ENCODE measurements around the gene OR2C3.

DNA sequence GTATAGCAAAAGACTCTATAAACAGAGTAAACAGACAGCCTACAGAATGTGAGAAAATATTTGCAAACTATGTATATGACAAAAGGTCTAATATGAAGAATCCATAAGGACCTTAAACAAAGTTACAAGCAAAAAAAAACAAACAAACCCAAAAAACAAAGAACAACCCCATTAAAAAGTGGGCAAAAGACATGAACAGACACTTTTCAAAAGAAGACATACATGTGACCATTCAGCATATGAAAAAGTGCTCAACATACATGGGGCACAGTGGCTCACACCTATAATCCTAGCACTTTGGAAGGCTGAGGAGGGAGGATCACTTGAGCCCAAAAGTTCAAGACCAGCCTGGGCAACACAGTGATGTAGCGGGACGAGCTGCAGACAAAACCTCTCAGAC is 60.4 kb downstream of the OR2C3 start:
- TF ChIP-seq EZH2 (IDR thresholded peaks at IDR 0.05; ENCODE audit: borderline replicate concordance) (no peak), EZH2phosphoT487 (IDR thresholded peaks at IDR 0.05; ENCODE audit: low read depth, severe bottlenecking, unreplicated experiment) (no peak)
- TF ChIP-seq, protein P1, sequence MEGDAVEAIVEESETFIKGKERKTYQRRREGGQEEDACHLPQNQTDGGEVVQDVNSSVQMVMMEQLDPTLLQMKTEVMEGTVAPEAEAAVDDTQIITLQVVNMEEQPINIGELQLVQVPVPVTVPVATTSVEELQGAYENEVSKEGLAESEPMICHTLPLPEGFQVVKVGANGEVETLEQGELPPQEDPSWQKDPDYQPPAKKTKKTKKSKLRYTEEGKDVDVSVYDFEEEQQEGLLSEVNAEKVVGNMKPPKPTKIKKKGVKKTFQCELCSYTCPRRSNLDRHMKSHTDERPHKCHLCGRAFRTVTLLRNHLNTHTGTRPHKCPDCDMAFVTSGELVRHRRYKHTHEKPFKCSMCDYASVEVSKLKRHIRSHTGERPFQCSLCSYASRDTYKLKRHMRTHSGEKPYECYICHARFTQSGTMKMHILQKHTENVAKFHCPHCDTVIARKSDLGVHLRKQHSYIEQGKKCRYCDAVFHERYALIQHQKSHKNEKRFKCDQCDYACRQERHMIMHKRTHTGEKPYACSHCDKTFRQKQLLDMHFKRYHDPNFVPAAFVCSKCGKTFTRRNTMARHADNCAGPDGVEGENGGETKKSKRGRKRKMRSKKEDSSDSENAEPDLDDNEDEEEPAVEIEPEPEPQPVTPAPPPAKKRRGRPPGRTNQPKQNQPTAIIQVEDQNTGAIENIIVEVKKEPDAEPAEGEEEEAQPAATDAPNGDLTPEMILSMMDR (IDR thresholded peaks at IDR 0.05; ENCODE audit: poor library complexity) = no peak
